HepG2 (cell line): ENCODE data around the gene SLC16A3. TPM values are rescaled to one million over a fixed set of nuclear protein-coding genes. Genes with fewer than 3 reads are reported as not detected.

Experiments
- FOXP1 ChIP-seq, 2 experiments: fragments of 450-650 bp in 1 of 2; IDR thresholded peaks; 2 replicates each; pipeline ENCODE4 v1.6.1; 2017 to 2018; ENCODE audit warnings: antibody characterized with exemption in 1 of 2
- LRRFIP1 ChIP-seq: sonication (generic); formaldehyde crosslinking; conservative IDR thresholded peaks from 2 replicates; pipeline ENCODE4 v1.4.0; 2020; ENCODE audit warnings: missing genetic modification reagents
- NFE2L1 ChIP-seq: sonication (generic); formaldehyde crosslinking; IDR thresholded peaks from 2 replicates; pipeline ENCODE4 v1.4.0; 2020; ENCODE audit warnings: missing genetic modification reagents, mild to moderate bottlenecking, borderline replicate concordance
- PATZ1 ChIP-seq: sonication (generic); formaldehyde crosslinking; IDR thresholded peaks from 2 replicates; pipeline ENCODE4 v1.4.0; 2020; ENCODE audit warnings: missing genetic modification reagents
- REST ChIP-seq, 2 experiments: IDR thresholded peaks; 2 replicates each; pipeline ENCODE4 v1.6.1; 2011 to 2012; ENCODE audit warnings: low read length in 2 of 2, borderline replicate concordance in 1 of 2, low read depth in 1 of 2, mild to moderate bottlenecking in 1 of 2, moderate library complexity in 1 of 2
- SMAD9 ChIP-seq: sonication (generic); formaldehyde crosslinking; IDR thresholded peaks from 2 replicates; pipeline ENCODE4 v1.5.1; 2020; ENCODE audit warnings: mild to moderate bottlenecking, missing genetic modification reagents
- ZNF230 ChIP-seq: sonication (generic); formaldehyde crosslinking; IDR thresholded peaks from 2 replicates; pipeline ENCODE4 v1.4.0; 2020; ENCODE audit warnings: mild to moderate bottlenecking, missing genetic modification reagents
- ZNF33A ChIP-seq: sonication (generic); formaldehyde crosslinking; IDR thresholded peaks from 2 replicates; pipeline ENCODE4 v1.5.1; 2020; ENCODE audit warnings: missing genetic modification reagents, mild to moderate bottlenecking, moderate library complexity, borderline replicate concordance
- ZNF543 ChIP-seq: sonication (generic); formaldehyde crosslinking; IDR thresholded peaks from 2 replicates; pipeline ENCODE4 v1.4.0; 2020; ENCODE audit warnings: mild to moderate bottlenecking, missing genetic modification reagents
- ZNF609 ChIP-seq: sonication (generic); formaldehyde crosslinking; IDR thresholded peaks from 2 replicates; pipeline ENCODE4 v1.4.0; 2020; ENCODE audit warnings: mild to moderate bottlenecking, missing genetic modification reagents, borderline replicate concordance
- ZNF781 ChIP-seq: sonication (generic); formaldehyde crosslinking; IDR thresholded peaks from 2 replicates; pipeline ENCODE4 v1.5.1; 2020; ENCODE audit warnings: borderline replicate concordance, mild to moderate bottlenecking, missing genetic modification reagents; ENCODE audit errors: not compliant biosample characterization
- ZUFSP ChIP-seq: sonication (generic); formaldehyde crosslinking; IDR thresholded peaks from 2 replicates; pipeline ENCODE4 v1.9.0; 2021; ENCODE audit warnings: missing genetic modification reagents, mild to moderate bottlenecking, borderline replicate concordance
- polyA plus RNA-seq, 8 experiments: library from polyadenylated mRNA; depleted of rRNA in 3 of 8; stranded (reverse) in 7 of 8; unstranded in 1 of 8; fragments of >200 nt; fragmentation: Illumina TruSeq in 4 of 8; extraction: Trizol in 4 of 8; gene quantifications; 2 replicates each; pipeline versions ENCODE4 v1.2.1 to v1.2.3, GENCODE V29; 2011 to 2016; ENCODE audit warnings: low read depth in 4 of 8, missing spikeins in 1 of 8, mixed read lengths in 1 of 8; ENCODE audit not compliant: insufficient read depth in 1 of 8
- total RNA-seq, 5 experiments: library from RNA; depleted of rRNA; stranded (reverse); fragments of >200 nt; fragmentation: Illumina TruSeq; extraction: Trizol; gene quantifications; 2 replicates each; pipeline ENCODE4 v1.2.3, GENCODE V29; 2016; ENCODE audit warnings: low read depth in 1 of 5

The SLC16A3 gene
- total and polyA plus RNA-seq, 2 of the 13 experiments (the other 11 are each of a cell fraction or from before 2014, with no cell fraction given) = 242 to 349 TPM

- no peak for TF ChIP-seq LRRFIP1 (CRISPR knock-in tag)
- no peak for TF ChIP-seq ZNF230 (CRISPR knock-in tag)
- TF ChIP-seq ZNF33A (CRISPR knock-in tag) = no peak
- no peak for TF ChIP-seq ZUFSP (CRISPR knock-in tag)
- no peak for TF ChIP-seq FOXP1 (IDR thresholded peaks at IDR 0.05)
- TF ChIP-seq FOXP1 (CRISPR knock-in tag; IDR thresholded peaks at IDR 0.05) = no peak
- no peak for TF ChIP-seq ZNF609
- TF ChIP-seq REST (IDR thresholded peaks at IDR 0.05; ENCODE audit: borderline replicate concordance in 1 of 2, low read depth in 1 of 2, low read length in 2 of 2) = no peak
- TF ChIP-seq PATZ1 (CRISPR knock-in tag) = no peak
- TF ChIP-seq NFE2L1 (CRISPR knock-in tag) = no peak
- TF ChIP-seq SMAD9 = no peak
- no peak for TF ChIP-seq ZNF543 (CRISPR knock-in tag)
- TF ChIP-seq ZNF781 (CRISPR knock-in tag) = peak; percentile 53
Observed at GRCh38 chr17:82228278-82228841, 482 bp upstream of the SLC16A3 start (continued).
